ENCODE measurements around the gene SMOC1.

DNA sequence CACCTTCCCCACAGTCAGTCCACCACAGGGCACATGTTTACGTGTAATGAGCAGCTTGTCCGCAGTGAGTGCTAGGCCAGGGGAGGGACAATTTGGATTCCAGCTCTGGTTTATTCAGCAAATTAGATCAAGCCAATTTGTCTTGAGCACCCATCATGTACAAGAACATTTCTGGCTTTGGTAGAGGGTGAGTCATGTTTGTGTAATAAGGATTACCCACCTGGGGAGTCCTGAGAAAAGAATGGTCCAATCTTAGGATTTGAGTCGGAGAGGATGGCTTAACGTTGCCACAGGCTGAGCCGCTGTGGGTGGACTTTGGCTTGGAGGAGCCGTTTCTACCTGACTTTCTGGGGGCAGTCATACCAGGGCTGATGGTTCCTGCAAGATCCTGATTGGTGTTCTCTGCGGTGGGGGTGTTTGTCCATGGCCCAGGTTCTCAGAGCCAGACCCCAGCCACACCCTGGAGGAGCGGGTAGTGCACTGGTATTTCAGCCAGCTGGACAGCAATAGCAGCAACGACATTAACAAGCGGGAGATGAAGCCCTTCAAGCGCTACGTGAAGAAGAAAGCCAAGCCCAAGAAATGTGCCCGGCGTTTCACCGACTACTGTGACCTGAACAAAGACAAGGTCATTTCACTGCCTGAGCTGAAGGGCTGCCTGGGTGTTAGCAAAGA, 143.7 kb downstream of the SMOC1 start:
- TF ChIP-seq EZH2 (IDR thresholded peaks at IDR 0.05; ENCODE audit: low read length, unreplicated experiment): no peak
- TF ChIP-seq, protein P1, sequence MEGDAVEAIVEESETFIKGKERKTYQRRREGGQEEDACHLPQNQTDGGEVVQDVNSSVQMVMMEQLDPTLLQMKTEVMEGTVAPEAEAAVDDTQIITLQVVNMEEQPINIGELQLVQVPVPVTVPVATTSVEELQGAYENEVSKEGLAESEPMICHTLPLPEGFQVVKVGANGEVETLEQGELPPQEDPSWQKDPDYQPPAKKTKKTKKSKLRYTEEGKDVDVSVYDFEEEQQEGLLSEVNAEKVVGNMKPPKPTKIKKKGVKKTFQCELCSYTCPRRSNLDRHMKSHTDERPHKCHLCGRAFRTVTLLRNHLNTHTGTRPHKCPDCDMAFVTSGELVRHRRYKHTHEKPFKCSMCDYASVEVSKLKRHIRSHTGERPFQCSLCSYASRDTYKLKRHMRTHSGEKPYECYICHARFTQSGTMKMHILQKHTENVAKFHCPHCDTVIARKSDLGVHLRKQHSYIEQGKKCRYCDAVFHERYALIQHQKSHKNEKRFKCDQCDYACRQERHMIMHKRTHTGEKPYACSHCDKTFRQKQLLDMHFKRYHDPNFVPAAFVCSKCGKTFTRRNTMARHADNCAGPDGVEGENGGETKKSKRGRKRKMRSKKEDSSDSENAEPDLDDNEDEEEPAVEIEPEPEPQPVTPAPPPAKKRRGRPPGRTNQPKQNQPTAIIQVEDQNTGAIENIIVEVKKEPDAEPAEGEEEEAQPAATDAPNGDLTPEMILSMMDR (conservative IDR thresholded peaks at IDR 0.05; ENCODE audit: low read depth, low read length): no peak

Data from PC-3 (cell line).